UCSD-AML1 (cell line): ENCODE data around the gene CLEC6A.
"Not testable (repeated sequence)": the region's sequence is repeated elsewhere in the genome, so short reads cannot be mapped to it uniquely, and the experiment has no call there.

ENCODE experiments used
- DNase-seq: peaks from one replicate; lab custom pipeline; 2025; ENCODE audit not compliant: unreplicated experiment; lab: John Stamatoyannopoulos, UW

The CLEC6A gene

DNA sequence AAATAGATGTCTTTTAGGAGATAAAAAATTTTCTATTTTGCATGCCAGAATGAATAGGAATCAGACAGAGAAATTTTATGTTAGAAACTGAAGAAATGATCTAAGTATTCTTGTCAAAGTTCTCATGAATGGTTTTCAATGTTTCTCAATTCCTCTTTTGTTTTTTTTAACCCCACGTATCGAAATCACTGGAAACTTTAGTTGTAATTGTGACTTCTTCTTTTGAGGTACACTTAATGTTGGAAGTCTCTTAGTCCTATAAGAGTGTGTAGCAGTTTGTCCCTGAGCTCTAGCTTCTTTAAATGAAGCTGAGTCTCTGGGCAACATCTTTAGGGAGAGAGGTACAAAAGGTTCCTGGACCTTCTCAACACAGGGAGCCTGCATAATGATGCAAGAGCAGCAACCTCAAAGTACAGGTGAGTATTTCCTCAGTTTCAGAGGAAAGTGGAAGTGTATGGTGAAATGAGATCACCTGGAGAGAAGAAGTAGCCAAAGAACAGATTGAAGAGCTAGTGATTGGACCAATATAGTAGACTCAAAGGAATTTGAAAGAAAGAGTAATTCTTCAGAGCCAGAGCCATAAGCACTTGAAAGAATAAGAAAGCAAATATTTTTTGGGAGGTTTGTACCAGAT, at the start of gene CLEC6A:
Gene CLEC6A, plus strand, starts transcription at position 236 of the 634 bp plus-strand sequence. Its CDS starts 150 bp downstream, at position 386.
- DNase-seq, result no peak

DNA sequence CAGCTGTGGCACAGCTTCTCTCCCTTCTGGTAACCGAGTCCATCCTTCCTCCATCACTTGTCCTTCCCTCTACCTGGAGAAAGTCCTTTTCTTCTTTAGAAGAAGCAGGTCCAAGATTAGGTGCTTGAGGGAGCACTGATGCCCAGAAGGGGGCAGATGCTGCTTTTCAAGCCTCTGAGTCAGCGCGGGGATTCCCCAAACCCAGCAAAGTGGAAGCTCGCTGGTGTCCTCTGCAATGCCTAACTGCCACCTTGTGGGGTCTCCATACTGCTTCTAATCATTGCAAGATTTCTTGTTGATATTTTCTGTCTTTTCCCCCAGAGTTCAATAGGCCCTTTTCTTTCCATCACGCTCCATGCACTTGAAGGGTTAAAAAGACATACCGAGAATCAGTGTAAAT, 36.2 kb upstream of the CLEC6A start:
- not testable (repeated sequence) for DNase-seq

- no peak for DNase-seq
These were observed 35.3 kb upstream of the CLEC6A start for GRCh38 chr12:8420506-8420905.

GRCh38 chr12:8444536-8445278, 11.1 kb upstream of the CLEC6A start:
- not testable (repeated sequence) for DNase-seq

DNA sequence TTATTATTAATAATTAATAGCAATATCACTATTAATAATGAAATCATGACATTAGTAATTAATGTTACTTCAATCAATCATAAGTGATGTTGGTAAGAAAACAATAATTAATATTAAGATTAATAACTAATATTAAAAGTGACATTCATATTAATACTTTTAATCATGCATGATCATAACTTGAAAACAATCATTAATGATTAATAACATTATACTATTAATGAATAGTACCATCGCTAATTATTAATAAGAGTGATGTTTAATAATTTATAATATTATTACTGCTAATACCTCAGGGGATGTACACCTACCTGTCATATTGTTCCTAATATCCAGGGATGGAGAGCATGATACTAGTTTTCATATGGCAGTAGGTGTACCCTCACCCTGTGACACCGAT, 10.0 kb upstream of the CLEC6A start:
- DNase-seq, result no peak

DNA sequence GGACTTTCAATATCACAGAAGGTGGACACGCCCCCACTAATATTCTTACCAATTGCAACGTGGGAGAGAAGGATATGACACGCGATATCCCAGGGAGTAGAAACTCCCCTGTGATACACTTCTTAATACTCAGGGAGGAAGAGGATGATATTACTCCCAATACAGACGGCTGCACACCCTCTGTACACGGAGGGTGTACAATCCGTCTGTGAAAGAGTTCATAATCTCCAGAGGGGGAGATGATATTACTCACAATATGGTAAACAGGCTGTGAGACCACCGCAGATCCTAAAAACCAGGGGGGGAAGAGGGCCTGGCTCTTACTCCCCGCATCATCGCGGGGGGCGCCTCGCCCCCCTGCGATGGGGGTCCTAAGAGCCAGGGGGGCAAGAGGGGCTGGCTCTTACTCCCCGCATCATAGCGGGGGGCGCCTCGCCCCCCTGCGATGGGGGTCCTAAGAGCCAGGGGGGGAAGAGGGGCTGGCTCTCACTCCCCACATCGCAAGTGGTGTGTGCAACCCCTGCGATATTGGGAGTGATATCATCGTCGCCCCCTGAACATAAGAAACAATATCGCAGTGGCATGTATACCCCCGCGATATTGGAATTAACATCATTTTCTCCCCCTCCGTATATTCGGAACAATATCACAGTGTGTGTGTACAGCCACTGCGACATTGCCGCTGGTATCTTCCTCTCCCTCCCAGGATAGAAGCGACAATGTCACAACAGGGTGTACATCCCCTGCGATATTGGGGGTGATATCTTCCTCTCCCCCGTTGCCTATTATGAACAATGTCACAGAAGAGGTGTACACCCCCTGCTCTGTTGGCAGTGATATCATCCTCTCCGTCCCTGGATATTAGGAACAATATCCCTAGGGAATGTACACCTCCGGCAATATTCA, 8.9 kb upstream of the CLEC6A start:
- no peak for DNase-seq

DNA sequence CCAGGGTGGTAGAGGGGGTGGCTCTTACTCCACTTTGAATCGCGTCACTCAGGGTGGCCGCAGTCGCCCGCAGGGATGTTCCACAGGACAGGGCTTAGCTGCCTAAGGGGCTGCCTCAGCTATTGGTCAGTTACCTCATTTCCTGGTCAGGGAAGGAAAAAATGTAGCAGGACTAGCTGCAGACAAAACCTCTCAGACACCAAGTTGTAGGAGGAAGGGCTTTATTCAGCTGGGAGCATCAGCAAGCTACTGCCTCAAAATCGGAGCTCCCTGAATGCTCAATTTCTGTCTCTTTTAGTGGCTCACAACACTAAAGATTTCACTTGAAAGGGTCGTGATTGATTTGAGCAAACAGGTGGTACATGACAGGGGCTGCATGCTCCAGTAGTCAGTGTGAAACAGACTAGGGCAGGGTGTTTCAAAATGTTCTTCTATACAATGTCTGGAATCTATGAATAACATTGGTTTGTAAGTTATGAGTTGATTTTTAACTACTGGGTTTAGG, 6.4 kb upstream of the CLEC6A start:
- no peak for DNase-seq

DNA sequence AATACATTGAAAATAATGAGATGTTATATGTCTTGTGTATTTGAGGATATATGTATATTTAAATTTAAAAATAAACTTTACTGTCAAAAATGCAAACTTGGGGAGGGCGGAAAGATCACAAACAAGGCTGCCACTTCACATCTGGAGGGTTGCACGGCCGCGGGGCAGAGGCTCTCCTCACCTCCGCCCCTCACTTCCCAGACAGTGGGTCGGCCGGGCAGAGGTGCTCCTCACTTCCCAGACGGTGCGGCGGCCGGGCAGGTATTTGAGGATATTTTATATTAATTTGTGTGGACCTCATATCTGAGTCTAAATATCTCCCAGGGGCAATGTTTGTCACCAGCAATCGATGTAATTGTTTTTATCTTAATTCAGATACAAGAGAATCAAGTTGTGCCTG, 3.7 kb upstream of the CLEC6A start:
- no peak for DNase-seq

DNA sequence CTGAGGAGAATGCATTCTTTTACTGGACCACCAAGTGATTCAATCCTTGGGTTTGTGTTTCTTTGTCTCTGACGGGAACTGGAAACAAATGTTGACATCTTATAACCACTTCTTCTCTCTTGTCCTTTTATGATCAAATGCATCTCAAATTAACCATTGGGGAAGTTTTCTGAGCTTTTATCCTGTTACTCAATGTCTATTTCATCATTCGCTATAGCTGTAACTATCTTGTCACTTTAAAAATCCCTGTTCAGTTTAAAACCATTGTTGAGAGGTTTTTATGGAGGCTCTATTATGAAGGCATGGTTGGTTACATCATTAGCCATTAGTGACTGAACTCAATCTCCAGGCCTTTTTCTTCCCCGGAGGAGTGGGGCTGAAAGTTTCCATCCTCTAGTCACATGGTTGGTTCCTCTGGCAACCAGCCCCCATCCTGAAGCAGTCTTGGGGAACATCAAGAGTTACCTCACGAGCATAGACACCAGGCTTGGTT, 2.7 kb upstream of the CLEC6A start:
- DNase-seq, result no peak

GRCh38 chr12:8453796-8454195, 2.0 kb upstream of the CLEC6A start:
- DNase-seq, result no peak

DNA sequence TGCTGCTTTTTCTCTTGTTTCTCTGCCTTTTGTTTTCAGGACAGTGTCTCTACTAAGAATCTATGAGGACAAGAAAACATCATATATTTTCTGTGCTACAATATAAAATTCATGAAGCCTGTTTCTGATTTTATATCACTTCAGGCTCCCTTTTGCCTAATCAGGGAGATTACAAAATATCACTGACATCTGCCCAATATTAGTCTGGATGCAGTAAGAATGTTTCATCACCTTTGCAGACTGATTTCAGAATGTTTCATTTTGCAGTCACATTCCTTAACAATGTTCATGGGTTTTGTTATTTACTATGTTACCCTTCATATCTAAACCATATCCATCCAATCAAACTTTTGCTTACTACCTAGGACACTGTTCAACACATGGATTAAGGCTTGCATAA, 491 bp upstream of the CLEC6A start:
- DNase-seq, result no peak

DNA sequence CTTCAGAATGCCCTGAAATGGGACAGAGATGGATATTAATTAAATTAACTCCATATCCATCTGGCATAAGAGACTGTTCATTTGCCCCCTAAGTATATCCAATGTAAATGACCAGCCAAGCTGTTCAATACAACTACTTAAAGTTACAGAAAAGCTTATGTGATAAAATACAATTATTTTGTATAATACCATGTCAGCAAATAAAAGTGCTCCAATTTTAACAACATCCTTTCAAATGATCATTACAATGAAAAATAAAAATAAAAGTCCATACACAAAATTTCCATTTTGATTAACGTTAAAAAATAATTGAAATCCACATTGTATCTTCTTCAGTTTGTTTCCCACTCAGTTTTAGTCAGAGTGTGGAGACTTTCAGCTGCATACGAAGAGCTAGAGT, 5.7 kb downstream of the CLEC6A start:
- no peak for DNase-seq

GRCh38 chr12:8465301-8465996, 9.7 kb downstream of the CLEC6A start:
- DNase-seq, result no peak

DNA sequence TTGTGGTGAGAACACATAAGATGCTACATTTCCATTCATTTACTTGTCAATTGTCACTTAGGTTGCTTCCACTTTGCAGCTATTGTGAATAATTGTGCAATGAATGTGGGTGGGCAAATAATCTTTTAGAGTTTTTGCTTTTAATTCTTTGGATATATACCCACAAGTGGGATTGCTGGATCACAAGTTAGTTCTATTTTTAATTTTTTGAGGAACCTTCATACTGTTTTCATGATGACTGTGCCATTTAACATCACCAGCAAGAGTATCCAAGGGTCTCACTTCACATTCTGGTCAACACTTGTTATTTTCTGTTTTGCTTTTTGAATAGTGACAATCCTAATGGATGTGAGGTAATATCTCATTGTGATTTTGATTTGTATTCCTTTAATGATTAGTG, 10.5 kb downstream of the CLEC6A start:
- DNase-seq, result no peak

GRCh38 chr12:8471090-8471489, 15.3 kb downstream of the CLEC6A start:
- DNase-seq, result no peak

DNA sequence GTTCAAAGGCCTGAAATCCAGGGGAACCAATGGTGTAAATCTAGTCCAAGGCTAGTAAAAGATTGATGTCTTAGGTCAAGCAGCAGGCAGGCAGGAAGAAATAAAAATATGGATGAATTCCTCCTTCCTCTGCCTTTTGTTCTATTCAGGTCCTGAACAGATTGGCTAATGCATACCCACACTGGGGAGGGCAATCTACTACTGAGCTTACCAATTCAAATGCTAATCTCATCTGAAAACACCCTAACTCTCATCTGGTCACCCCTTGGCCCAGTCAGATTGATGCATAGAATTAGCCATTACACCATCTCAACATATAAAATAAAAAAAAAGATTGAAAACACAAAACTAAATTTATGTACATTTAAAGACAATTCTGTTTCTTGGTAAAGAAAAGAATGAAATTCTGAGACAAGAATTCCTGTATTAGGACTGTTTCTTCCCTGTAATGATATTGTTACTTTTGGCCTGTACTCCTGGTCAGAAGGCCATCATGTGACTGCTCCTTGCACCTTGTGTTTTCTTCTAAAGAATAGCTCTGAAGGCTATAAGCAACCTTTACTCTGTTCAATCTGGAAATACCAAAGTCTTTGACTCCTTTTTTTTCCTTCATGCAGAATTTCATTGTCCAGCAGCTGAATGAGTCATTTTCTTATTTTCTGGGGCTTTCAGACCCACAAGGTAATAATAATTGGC, 19.9 kb downstream of the CLEC6A start:
- DNase-seq, result no peak

- no peak for DNase-seq
These were observed 26.9 kb downstream of the CLEC6A start for GRCh38 chr12:8482571-8483061.

GRCh38 chr12:8483079-8483478, 27.3 kb downstream of the CLEC6A start:
- DNase-seq, result no peak

DNA sequence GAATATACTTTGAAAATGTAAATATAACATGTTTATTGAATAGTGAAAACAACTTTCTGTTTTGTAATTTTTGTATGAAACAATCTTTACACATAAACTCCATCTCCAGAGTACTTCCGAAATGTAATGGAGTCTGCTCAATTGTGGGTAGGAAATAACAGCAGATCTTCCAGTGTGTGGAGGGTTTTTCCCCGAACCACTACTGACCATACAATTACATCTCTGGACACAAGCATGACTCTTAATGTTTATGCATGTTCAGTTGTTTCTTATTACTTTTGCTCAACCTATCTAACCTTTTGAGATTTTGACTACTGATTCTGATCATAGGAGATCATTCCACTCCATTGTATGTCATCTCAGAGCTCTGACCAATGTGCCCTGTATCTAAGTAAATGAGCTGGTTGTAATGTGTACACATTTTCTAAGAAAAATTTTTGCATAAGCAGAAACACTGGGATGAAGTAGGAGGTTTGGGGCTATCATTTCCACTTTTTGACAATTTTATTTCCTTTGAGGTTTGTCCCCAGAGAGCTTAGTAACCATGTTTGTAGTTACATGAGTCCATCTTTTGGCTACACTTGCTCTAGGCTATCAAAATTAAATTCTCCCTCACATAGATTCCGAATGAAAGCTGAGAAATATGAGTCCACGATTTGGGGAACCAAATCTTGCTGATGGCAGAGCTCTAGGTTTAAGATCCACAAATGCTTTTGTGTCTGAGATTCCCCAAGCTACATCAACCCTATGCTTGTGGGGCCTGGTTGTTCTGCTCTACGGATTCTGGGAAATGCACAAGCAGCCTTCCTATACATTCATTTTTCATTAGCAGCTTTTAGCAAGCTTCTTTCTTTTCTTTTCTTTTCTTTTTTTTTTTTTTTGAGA, 36.1 kb downstream of the CLEC6A start:
- DNase-seq, result no peak
